ENCODE data around the gene CAMTA1.

CAMTA1 gene

DNA sequence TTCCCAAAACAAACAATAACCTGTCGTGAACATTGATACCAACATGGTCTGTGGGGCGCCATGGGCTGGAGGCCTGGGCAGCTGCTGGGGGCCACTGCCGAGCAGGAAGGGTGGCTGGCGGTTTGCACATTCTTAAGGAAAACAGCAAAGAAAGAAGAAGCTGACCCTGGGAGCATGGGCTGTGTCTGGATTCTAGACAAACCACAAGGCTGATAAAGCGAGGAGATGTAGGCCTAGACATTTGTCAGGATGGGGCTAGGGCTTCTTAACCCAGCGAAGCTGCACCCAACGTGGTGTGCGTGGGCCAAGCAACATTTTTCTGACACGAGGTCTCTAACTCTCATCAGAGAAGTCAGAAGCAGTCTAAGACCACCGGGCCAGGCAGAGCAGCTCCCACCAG lies 663.7 kb downstream of the CAMTA1 start:
- no peak for DNase-seq

DNA sequence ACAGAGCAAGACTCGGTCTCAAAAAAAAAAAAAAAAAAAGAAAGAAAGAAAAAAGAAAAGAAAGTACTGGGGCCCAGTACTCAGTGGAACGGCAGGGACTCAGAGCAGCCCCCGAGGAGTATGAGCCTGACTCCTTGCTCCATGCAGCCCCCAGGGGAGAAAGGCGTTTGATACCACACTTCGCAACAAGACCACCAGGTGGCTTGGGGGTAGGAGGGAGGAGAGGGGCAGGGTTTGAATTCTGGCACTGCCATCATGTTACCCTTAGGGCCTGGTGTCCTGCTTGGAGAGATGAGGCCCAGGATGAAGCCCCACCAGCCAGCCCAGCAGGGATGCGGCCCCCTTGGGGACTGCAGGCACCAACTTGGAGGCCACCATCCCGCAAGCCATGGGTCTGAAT lies 664.5 kb downstream of the CAMTA1 start:
- DNase-seq: no peak

DNA sequence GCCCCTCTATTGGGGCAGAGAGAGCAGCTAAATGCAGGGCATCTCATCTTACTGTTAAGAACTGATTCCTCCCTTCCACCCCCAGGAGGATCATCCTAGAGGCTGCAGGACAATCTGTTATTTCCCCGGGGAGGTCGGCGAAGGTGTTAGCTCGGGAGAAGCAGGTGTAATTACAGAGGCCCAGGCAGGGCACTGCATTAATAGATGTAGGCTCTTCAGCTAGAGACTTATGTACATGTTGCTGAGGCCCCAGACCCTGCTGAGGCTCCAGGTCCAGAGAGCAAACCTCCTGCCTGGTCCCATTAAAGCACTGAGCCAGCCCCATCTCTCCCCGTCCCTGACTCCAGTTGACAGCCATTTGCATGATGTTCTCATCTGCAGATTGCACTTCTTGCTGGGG lies 665.6 kb downstream of the CAMTA1 start:
- no peak for DNase-seq

DNA sequence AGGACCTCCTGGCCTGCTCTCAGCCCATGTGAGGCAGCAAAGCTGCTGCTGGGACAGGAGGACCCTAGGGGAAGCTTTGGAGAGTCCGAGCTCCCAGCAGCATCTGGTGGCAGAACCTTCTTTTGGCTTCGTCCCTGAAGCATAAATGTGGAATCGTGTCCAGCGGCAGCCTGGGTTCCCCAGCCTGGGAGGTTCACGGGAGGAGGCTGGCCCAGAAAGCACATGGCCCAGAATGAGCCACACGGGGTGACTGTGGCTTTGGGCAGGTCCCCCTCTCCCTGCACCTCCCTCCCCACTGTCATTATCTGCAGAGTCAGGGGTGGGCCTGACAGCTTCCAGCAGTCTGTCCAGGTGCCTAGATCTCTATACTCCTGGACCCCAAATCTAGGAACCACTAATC lies 667.8 kb downstream of the CAMTA1 start:
- no peak for DNase-seq

DNA sequence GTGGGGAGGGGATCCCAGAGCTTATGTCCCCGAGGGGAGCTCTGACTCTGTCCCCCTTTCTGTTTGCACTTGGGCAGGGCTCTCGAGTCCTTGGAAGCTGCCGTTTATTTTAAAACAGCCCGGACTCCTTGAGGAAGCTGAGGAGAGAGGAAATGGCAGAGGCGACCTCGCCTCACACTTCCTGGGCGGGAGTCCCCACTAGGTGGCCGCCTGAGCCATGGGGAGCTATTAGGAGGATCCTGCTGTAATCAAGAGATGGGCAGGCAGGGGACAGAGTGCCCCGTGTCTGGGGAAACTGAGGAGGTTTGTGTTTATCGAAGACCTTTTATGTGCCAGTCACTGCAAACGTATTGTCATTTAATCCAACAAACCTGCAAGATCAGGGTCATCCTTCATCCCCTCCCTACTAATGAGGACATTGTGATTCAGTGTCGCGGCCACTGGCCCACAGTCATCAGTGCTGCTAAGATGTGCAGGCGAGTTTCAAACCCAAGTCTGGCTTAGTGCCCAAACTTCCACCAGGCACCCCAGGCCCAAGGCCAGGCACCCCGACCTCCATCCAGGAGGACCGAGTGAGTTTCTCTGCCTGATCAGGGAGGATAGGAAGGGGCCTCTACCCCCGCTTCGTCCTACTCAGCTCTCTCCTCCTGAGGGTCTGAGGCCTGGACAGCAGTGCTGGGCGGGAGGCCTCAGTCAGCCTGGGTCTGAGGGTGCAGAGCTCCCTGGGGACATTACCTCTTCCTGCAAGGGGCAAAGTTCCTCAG lies 669.0 kb downstream of the CAMTA1 start:
- DNase-seq: no peak

DNA sequence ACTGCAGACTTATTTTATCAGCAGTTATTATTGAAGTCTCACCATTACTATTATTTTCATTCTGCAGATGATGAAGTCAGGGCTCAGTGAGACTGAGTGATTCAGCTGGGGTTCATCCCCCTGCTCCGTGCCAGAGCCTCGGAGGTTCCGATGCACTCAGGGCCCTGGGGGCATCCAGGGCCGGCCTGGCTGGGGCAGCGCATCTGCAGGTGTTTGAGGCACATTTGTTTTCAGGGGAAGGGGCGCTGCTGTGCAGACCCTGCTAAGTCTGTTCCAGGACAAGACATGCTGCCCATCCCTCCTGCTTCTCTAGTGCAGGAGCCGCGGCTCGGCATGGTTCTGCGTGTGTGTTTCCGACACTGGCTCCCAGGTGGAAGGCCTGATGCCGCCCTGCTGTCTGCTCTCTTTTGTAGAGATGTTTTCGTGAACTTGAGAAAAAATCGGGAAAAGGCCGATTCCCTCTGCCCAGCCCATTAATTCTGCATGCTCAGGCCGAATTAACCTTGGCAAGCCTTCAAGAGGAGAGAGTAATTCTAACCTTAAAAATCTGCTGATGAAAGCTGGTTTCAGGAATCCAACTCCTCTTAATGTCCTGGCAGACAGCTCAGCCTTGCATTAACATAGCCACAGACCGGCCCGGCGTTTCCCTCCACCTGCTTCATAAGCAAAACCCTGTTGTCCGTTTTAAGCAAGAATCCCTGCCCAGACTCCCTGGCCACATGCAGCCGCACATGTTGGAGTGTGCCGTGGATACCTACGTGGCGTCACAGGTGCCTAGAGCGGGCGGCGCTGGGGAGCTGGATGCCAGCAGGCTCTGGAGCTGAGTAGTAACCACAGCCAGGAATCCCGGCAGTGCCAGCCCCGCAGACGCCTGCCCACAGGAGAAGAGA lies 669.9 kb downstream of the CAMTA1 start:
- DNase-seq: no peak

DNA sequence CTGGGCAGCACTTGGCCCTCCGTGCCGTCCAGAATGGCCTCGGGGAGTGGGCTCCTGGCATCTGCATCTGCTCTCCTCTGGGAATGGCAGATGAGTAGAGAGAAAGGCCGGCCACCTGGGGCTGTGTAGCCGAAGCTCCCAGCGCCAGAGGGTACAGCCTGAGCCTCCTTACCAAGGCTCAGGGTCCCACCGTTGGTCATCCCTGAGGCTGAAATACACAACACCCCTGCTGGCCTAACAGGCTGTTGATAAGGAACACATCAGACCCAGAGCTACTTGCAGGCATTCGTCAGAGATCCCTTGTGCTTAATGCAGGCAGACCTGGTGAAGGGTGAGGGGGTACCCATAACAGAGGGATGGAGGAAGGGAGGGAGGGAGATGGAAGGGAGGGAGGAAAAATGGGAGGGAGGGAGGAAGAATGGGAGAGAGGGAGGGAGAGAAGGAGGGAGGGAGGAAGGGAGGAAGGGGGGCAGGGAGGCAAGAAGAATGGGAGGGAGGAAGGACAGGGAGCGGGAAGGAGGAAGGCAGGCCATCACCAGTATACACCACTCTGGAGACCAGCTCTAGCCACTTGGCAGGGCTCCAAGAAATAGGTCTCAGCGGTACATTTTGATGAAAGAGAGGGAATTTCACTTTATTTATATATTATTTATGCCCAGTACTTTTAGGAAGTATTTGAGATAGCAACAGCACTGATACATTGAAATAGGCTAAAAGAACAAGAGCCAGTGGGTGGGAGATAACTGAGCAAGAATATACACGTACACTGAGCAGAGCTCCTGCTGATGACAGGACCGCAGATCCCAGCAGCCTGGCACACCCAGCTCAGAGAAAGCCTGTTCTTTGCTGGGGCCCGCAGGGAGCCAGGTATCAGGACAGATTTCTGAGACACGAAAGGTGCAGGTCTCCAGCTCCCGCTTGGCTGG lies 670.8 kb downstream of the CAMTA1 start:
- DNase-seq: no peak

DNA sequence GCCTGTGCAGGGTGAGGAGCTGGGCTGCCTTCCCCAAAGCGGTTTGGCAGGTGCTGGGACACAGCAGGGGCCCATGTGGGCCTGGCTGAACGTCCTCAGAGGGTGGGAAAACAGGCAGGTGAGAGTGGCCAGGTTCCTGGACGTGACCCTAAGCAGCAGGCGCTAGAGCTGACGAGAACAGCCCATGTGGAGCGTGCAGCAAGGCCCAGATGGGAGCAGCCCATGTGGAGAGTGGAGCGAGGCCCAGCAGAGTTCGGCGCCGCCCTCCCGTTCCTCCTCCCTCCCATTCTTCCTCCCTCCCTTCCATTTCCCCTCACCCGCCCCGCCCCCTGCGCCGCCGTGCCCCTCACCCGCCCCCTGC lies 671.4 kb downstream of the CAMTA1 start:
- no peak for DNase-seq

DNA sequence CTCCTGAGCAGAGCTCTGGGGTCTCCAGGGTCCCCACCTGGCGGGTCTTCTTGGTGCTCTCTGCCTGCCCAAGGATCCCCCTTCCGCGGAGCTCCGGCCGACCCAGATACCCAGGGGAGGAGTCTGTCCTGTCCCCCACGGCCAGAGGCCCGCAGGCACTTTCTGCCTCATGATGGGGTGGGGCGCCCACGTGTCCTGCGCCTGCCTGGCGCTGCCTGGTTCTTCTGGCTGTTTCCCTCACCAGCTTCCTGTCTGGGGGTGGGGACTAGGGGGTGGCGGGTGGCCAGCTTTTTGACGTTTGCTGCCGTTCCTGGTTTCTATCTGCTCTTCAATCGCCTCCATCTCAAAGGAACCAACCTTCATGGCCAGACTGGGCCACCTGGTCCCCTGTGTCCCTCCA lies 672.6 kb downstream of the CAMTA1 start:
- DNase-seq: no peak

DNA sequence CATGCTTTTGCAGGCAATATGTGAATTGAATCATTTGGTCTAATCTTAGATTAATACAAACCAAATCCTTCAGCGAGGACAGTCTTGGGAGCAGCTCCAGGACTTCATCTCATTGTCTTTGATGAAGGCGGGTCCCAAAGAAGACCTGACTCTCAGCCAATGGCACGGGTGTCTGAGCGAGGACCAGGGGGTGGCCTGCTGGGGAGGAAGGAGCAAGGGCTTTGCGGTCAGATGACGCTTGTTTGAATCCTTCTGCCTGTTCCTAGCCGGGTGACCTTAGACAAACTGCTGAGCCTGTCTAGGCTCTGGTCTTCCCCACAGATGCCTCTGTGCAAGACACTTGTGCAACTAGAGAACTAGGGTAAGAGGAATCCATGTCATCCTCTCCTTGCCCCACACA lies 673.7 kb downstream of the CAMTA1 start:
- no peak for DNase-seq

DNA sequence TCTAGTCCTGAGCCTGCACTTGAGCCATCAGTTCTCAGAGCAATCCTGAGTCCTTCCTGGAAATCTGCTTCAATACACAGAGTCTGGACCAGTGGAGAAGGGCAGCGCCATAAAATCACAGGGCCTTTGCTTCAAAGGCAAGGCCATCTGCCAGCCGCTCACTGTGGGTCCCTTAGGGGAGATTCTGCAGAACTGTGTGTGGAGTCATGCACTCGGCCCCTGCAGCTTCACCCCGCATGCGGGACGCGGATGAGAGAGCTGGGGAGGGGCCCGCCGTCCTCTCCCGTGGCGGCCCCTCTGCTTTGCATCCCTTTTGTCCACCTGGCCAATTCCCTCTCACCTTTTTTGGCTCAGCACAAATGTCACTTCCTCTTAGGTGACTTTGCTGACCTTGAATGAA lies 674.7 kb downstream of the CAMTA1 start:
- DNase-seq: no peak

DNA sequence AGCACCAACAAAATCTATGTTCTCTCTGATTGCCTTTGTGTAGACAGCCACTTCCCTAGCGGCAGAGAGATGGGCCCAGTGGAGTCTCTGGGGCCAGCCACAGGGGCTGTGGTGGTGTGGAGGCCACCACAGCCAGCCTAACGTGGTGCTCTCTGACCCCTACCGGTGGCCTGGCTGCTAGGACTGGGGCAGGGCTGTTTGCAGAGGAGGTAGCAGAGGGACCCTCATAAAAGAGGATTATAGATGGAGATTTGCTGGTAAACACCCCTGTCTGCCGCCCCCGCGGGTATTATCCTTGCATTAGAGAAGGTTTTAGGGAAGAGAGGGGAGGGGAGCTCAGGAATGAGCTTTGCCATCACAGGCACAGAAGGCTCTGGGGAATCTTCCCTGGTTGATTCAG lies 675.6 kb downstream of the CAMTA1 start:
- no peak for DNase-seq

DNA sequence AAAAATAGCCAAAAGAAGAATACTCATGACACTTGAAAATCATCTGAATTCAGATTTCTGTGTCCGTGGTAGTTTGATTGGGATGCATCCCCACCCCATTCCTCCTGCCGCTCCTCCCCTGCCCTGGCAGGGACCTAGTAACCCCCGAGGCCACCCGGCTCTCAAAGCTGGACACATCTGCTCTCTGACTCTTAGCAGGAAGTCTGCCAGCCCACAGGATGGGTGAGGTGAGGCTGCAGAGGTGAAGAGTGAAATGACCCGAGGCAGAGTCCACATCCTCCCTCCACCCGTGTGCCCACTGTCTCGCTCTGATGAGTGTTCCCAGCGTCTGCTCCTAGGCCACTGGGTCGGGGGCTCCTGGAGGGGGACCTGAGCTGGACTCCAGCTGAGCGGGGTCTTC lies 677.4 kb downstream of the CAMTA1 start:
- no peak for DNase-seq

DNA sequence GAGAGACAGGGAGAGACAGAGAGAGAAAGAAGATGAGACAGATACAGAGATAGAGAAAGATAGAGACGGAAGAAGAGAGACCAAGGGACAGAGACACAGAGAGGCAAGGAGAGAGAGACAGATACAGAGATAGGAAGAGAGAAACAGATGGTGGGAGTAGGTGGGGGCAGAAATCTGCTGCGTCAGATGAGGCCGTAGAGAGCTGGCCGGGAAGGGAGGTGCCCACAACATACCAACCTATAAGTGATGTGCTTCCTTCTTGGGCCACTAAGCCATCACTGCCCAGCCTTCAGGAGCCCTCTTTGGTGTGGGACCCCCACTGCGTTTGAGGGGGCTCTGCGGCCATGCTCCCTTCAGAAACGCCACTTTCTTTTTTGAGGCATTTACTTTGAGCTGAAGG lies 678.3 kb downstream of the CAMTA1 start:
- DNase-seq: no peak

DNA sequence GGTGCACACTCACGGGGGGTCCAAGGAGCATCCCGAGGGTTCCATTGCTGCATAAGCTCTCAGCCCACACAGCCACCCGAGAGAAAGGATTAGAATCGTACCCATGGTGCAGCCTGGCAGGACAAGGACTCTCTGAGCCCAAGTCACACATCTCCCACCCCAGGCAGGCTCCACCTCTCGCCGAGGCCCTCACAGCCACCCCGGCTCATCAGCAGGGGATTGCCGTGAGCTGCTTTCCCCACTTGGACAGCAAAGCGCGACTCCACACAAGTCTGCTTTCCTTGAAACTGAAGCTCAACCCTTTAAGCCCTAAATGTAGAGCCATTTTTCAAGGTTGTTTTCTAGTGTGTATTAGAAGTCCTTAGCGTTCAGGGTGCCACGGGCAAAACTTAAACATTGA lies 679.5 kb downstream of the CAMTA1 start:
- no peak for DNase-seq

DNA sequence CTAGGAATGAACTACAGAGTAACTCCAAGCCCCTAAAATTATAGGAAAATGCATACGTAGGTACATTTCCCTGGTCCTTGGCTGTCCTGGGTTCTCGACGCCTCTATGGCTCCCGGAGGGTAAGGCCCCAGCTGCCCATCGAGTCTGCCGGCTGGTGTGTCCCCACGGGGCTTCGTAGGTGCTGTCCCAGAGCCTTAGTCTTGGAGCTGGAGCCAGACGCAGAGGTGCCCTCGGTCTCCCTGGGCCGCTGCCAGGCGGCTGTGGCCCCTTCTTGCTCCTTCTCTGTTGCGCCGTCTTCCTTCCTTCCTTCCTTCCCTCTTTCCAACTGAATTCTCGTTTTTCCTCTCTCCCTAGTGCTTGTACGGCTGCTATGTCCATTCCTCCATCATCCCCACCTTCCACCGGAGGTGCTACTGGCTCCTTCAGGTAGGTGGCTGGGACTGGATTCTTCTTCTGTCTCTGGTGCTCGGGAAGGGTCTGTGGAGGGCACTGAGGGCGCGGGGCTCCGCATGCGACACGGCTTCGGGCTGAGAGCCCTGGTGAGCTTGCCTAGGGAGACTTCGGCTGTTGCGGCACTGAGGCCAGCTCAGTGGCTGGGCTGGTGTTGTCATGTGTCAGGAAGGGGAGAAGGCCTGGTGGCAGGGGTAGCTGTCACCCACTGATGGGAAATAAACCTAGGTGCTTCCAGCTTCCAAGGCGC lies 682.4 kb downstream of the CAMTA1 start:
- no peak for DNase-seq

DNA sequence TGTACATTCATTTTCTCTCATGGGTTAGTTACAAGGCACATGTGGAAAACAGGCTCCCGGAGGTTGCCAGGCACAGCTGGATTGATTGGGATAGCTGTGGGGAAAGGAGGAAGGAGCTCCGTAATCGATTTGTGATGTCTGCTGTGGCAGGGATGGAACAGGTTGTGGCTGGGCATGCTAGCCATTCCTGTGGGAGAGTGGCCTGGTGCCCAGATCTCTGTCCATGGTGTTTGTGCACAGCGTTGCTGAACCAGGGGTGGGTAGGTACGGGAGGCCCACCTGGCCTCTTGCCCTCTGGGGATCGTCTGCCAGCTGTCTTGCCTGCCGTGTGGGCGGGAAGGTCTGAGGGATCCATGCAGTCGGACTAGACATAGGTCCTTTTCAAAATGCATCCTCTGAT lies 683.0 kb downstream of the CAMTA1 start:
- no peak for DNase-seq

DNA sequence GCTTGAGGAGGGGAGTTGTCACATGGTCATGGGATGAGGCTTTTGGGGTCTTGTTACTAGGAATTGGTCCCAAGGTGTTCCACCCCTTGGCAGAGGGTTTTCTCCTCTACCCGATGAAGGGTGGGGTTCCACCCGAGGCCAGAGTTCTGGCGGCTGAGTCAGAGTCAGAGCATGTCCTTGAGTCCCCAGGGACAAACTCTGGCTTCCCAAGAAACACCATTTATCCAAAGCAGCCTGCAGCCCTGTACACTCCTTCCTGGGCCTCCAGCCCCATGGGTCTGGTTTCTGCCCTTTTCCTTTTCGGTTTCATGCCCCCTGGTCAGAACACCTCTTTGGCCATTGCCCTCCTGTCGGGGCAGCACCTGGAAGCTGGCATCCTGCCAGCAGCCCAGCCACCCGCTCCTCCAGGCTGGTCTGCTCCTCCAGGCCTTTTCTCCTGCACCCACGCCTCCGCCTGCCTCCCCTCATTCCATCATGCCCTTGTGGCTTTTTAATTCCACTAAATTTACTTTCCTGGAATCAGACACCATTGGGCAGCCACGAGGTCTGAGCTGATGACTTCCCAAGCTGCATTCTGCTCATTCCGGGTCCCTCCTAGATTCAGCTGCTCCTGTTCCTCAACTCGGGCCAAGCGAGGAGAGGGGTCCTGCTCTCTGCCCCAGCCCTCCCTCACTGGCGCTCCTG lies 684.1 kb downstream of the CAMTA1 start:
- DNase-seq: no peak

DNA sequence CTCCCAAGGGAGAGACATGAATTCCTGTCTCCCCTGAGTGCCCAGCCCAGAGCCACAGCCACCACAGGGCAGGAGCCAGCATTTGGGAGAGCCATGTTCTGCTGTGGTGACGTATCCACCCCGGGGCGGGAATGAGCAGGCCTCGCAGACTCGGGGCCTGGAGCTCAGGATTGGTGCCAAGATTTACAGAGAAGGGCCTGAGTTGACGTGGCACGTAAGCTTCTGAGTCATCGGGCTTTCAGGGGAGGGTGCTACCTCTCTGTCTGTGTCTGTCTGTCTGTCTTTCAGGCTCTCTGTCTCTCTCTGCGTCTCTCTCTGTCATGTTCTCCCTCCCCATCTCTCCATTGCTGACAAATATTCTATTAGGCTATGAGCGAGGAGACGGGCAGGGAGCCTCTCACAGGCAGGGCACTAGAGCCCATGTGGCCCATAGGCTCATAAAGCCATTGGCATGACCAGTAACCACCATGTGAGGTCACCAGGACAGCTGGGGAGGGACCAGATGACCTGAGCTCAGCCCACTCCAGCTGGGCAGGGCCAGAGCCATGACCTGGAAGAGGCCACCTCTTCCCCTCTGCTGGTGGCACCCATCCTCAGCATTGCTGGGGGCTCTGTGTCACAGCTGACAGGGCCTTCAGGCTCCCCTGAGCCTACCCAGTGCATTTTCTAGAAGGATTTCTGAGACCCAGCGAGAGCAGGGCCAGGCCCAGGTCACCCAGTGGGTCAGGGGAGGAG lies 685.8 kb downstream of the CAMTA1 start:
- peak; percentile 71 for DNase-seq

DNA sequence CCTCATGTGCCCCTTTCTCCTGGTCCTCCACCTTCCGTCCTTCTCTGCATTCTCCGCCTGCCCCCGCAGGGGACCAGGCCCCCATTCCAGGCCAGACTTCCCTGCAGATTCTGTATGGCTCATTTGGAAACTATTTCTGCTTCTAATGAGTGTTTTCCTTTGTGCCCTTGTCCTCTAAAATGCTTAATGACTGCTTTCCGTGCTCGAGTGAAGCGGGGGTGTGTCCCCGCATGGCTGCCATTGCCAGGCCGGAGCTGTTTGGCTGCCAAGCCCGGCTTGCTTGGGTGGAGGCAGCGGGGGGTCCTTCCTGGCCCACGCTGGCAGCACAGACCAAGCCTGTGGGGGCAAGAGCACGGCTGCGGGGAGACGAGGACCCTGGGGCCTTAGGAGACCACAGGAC lies 686.6 kb downstream of the CAMTA1 start:
- DNase-seq: no peak

Measured in right forelimb (tissue), 1 donor.